Peyer's patch (tissue), 4 donors: Measurements from ENCODE around the gene SIGLEC1. TPM values are rescaled to one million over a fixed set of nuclear protein-coding genes. Genes with fewer than 3 reads are reported as not detected.
A peak's percentile ranks its signal among the peaks of the same experiment; 100 is the strongest.

Source experiments
- DNase-seq, 3 donors: peaks; one replicate each; pipeline ENCODE4 v3.0.0-alpha.2; 2017 to 2019
- H3K27ac ChIP-seq, 4 donors: fragments of 200-600 bp; sonication (generic); one replicate each; pipeline ENCODE4 v1.5.1; 2016 to 2019
- H3K27me3 ChIP-seq, 2 donors: fragments of 200-600 bp; sonication (generic); one replicate each; pipeline ENCODE4 v1.5.1; 2019
- H3K36me3 ChIP-seq, 3 donors: fragments of 200-600 bp; sonication (generic); one replicate each; pipeline ENCODE4 v1.5.1; 2016 to 2019
- H3K4me1 ChIP-seq, 4 donors: fragments of 200-600 bp; sonication (generic); one replicate each; pipeline ENCODE4 v1.5.1; 2016 to 2019
- H3K4me3 ChIP-seq, 4 donors: fragments of 200-600 bp; sonication (generic); 1 replicate in 3 of 4; 2 replicates in 1 of 4; pipeline ENCODE4 v1.5.1; 2016 to 2019; ENCODE audit warnings: mild to moderate bottlenecking in 1 of 4
- H3K9me3 ChIP-seq, 4 donors: fragments of 200-600 bp; sonication (generic); one replicate each; pipeline ENCODE4 v1.5.1; 2016 to 2019; ENCODE audit warnings: mild to moderate bottlenecking in 1 of 4
- POLR2A ChIP-seq, 2 donors: fragments of 450-650 bp; IDR thresholded peaks; one replicate each; pipeline ENCODE4 v1.5.1; 2017; ENCODE audit warnings: antibody characterized with exemption in 2 of 2, mild to moderate bottlenecking in 2 of 2, moderate library complexity in 2 of 2
- total RNA-seq, 4 donors: library from RNA; depleted of rRNA; stranded (reverse); fragments of >200 nt; gene quantifications; one replicate each; pipeline ENCODE4 v1.1.0, GENCODE V29; 2016
- TF ChIP-seq, protein P1 (sequence below), 6 experiments: fragments of 450-650 bp in 4 of 6; fragments of 200-600 bp in 2 of 6; sonication (generic) in 1 of 6; IDR thresholded peaks; one replicate each; pipeline ENCODE4 v1.5.1; 2017 to 2019; ENCODE audit warnings: antibody characterized with exemption in 6 of 6, mild to moderate bottlenecking in 3 of 6, moderate library complexity in 1 of 6

SIGLEC1 gene
- total RNA-seq, 4 donors from 2014 or later, result 2.3 to 10.7 (median 7.8) TPM

GRCh38 chr20:3681352-3681930, 31.0 kb downstream of the SIGLEC1 start:
- Histone ChIP-seq H3K4me1 (peaks cover 0 to 33% (median 0%) of the 10 kb centered on the region in 4 donors), H3K27ac (peak overlapping the region; percentile 36 to 84 (median 70)), H3K4me3 (peak overlapping the region; percentile 24 to 57 (median 38)), H3K27me3 (no peaks in the 10 kb centered on the region), H3K36me3 (no peaks in the 10 kb centered on the region), H3K9me3 (no peaks in the 10 kb centered on the region)
- DNase-seq, result no peak
- TF ChIP-seq POLR2A (IDR thresholded peaks at IDR 0.05), result no peak
- TF ChIP-seq, protein P1, sequence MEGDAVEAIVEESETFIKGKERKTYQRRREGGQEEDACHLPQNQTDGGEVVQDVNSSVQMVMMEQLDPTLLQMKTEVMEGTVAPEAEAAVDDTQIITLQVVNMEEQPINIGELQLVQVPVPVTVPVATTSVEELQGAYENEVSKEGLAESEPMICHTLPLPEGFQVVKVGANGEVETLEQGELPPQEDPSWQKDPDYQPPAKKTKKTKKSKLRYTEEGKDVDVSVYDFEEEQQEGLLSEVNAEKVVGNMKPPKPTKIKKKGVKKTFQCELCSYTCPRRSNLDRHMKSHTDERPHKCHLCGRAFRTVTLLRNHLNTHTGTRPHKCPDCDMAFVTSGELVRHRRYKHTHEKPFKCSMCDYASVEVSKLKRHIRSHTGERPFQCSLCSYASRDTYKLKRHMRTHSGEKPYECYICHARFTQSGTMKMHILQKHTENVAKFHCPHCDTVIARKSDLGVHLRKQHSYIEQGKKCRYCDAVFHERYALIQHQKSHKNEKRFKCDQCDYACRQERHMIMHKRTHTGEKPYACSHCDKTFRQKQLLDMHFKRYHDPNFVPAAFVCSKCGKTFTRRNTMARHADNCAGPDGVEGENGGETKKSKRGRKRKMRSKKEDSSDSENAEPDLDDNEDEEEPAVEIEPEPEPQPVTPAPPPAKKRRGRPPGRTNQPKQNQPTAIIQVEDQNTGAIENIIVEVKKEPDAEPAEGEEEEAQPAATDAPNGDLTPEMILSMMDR (IDR thresholded peaks at IDR 0.05), result no peak

DNA sequence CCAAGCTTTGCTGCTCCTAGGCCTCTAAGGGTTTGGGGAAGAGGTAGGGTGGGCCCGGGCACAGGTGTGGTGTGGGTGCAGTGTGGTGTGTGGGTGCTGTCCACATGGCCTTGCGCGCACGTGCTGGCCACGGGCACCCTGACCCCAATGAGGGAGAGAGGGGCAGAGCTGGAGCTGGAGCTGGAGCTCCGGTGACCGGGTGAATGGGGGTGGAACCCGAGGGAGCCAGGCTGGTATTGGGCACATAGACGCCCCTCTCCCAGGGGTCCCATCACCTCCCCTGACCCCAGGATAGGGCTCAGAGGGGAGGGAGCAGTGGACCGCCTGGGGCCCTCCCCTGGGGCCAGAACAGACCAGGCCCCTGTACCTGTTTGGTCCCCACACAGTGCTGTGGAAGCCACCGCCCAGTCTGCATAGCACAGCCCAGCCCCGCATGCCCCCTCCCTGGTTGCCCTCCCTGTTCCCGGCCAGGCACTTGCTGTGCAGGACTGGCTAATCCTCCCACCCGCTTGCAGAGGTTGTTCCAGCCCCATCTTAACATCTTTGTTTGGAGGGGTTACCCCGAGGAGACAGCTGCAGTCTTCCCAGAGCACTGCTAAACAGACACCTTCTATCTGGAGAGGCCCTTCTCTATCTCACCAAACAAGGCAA, 31.6 kb downstream of the SIGLEC1 start:
- no peaks in the 10 kb centered on the region for H3K9me3 ChIP-seq
- no peaks in the 10 kb centered on the region for H3K36me3 ChIP-seq
- H3K4me3 ChIP-seq, result peak overlapping the region; percentile 24 to 57 (median 38)
- peak overlapping the region; percentile 49 to 84 (median 70) for H3K27ac ChIP-seq
- peaks cover 0 to 33% (median 0%) of the 10 kb centered on the region in 4 donors for H3K4me1 ChIP-seq
- DNase-seq, result no peak
- no peaks in the 10 kb centered on the region for H3K27me3 ChIP-seq
- TF ChIP-seq, protein P1 (IDR thresholded peaks at IDR 0.05), result no peak
- TF ChIP-seq POLR2A (IDR thresholded peaks at IDR 0.05), result no peak

- Histone ChIP-seq H3K36me3 (no peaks in the 10 kb centered on the region), H3K27ac (peak overlapping the region; percentile 49 to 84 (median 70)), H3K4me1 (peaks cover 0 to 33% (median 0%) of the 10 kb centered on the region in 4 donors), H3K27me3 (no peaks in the 10 kb centered on the region), H3K4me3 (peak overlapping the region in 3 of 4 donors; percentile 26 to 57 (median 49)), H3K9me3 (no peaks in the 10 kb centered on the region)
- DNase-seq, result peak in 1 of 3 donors; percentile 58
- TF ChIP-seq, protein P1 (IDR thresholded peaks at IDR 0.05), result no peak
- TF ChIP-seq POLR2A (IDR thresholded peaks at IDR 0.05), result no peak
These were observed 32.4 kb downstream of the SIGLEC1 start for GRCh38 chr20:3679749-3680700.

- Histone ChIP-seq H3K9me3 (no peaks in the 10 kb centered on the region), H3K27ac (peak overlapping the region; percentile 17 to 84 (median 70)), H3K4me1 (peaks cover 0 to 33% (median 0%) of the 10 kb centered on the region in 4 donors), H3K36me3 (no peaks in the 10 kb centered on the region), H3K27me3 (no peaks in the 10 kb centered on the region), H3K4me3 (no peak overlapping the region)
- TF ChIP-seq, protein P1 (IDR thresholded peaks at IDR 0.05), result no peak
- TF ChIP-seq POLR2A (IDR thresholded peaks at IDR 0.05), result no peak
- DNase-seq, result no peak
These were observed 33.3 kb downstream of the SIGLEC1 start for GRCh38 chr20:3678856-3679720.

- Histone ChIP-seq H3K9me3 (no peaks in the 10 kb centered on the region), H3K4me3 (no peak overlapping the region), H3K36me3 (no peaks in the 10 kb centered on the region), H3K4me1 (peaks cover 0 to 33% (median 0%) of the 10 kb centered on the region in 4 donors), H3K27me3 (no peaks in the 10 kb centered on the region), H3K27ac (peak overlapping the region in 3 of 4 donors; percentile 43 to 84 (median 64))
- no peak for DNase-seq
- TF ChIP-seq, protein P1 (IDR thresholded peaks at IDR 0.05), result no peak
- no peak for TF ChIP-seq POLR2A (IDR thresholded peaks at IDR 0.05)
These were observed 34.2 kb downstream of the SIGLEC1 start for GRCh38 chr20:3678198-3678597.
